ENCODE results near the gene TBC1D26.
A peak's percentile ranks its signal among the peaks of the same experiment; 100 is the strongest.
"Not testable (repeated sequence)": the region's sequence is repeated elsewhere in the genome, so short reads cannot be mapped to it uniquely, and the experiment has no call there.

Gene TBC1D26

DNA sequence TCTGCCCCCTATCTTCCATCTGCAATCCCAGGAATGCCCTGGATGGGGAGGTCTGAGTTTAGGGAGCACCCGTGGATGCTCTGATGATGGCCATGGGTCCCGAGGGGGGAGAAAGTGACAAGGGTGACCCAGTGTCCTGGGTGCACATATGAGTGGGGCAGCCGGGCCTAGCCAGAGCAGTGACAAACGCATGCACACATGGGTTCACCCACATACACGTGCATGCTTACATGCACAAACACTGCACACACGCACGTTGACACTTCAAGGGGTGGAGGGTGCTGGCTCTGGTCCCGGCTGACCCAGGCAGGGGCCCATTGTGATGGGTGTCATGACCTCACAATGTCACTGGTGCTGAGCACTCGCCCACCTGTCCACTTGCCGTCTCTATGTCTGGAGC, at the start of gene TBC1D26:
Gene TBC1D26, plus strand, starts transcription at position 384 of the 400 bp plus-strand sequence. CDS start 3,066 bp downstream, outside the sequence.
- not testable (repeated sequence) for DNase-seq (ENCODE audit: low read depth)

DNA sequence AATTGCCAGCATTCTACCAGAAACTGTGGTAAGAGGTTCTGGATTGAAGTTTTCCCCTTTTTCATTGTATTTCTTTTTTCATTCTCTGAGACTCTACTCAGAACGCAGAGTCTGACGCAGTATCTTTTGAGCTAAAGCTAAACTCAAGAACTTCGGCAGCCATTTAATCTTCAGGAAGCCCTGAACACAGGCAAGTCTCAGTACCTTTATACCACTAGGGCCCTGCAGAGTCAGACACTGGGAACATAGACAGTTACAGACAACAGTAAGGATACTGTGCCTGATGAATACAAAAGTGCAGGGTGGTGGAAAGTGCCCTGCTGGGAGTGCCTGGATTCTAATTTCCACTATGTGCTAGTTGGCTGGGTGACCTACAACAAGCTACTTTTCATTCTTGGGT, 48.9 kb upstream of the TBC1D26 start:
- not testable (repeated sequence) for DNase-seq (ENCODE audit: low read depth)

DNA sequence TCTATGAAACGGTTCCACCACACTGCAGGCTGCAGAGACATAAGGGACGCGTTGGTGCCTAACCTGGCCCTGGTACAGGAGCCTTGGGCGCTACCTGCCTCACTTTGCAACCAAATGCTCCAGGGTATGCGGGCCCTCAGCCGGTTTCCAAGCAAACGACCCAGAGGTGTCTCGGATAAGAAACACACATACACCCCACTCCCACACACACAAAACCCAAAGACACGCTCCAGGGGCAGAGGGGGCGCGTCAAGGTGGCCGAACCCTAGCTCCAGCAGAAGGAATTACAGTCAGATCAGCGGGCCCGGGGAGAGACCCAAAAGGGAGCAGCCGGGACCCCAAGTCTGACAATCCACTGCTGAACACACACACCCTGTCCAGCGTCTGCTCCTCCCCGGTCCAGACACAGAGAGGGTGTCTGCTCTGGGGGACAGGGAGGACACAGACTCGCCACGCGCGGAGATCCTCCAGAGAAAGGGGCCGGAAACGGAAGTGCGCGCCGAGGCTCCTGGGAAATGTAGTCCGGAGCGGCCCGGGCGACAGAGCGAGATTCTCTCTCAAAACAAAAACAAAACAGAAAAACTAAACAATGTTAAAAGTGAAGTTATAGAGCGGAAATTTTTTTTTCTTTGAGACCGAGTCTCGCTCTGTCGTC, 48.1 kb upstream of the TBC1D26 start, which contains the start of gene TRIM16:
Gene TRIM16, minus strand, starts transcription at position 488 of the 655 bp plus-strand sequence. CDS start 32,702 bp downstream, outside the sequence.
- peak; percentile 47 for DNase-seq (ENCODE audit: low read depth)

DNA sequence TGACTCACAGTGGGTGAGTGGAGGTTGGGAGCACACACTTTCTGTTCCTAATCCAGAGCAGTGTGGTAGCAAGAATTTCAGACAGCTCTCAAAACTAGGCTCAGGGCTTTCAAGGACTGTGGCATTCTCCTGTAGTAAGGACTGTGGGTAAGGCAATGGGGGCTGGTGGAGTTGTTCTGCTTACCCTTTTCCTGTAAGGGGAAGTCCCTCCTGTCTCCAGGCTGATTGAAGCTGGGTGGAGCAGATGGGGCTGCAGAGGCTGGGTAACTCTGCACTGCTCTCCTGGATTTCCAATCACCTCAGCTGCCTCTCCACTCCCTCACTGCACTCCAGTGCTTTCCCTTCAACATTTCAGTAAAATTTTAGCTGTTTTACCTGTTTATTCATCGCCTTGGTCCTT, 44.6 kb upstream of the TBC1D26 start:
- DNase-seq (ENCODE audit: low read depth), result not testable (repeated sequence)

DNA sequence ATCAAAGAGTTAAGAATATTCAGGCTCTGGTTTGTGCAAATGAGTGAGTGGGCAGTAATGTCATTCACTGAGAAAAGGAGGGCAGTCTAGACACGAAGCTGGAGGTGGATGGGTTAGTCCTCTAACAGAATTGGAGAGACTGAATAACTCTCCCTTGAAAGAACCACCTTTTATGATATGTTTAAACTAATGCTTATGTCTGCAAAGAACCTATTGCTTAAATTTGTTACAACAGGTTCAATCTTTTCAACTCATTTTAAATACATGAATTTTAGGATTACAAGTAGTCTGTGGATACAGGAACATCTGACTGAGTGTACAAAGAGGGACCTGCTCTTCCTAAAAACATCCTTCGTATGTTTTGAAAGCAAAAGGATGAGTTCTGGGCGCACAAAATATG, 33.1 kb upstream of the TBC1D26 start:
- DNase-seq (ENCODE audit: low read depth), result not testable (repeated sequence)

DNA sequence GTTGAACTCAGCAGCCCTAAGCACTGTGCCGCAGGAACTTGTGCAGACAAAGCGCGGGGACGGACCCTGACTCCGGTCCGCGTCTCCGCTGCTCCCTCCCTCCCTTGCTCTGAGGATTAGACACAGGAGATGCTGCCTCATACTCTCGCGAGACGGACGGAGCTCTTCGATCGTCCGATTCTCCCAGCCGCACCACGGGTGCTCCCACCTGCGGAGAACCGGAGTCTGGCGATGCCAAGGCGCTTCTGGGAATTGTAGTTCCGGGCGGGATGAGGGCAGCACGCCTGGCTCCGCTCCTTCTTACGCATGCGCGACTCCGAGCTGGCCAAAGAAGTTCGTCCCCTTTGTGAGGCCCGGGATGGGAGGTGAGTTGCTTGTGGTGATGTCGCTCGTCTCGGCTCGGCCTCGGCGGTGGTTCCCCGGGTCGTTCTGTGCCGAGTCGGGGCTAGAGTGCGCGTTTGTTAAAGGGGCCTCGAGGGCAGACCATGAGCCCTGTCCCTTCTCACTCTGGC, 32.6 kb upstream of the TBC1D26 start, which contains the start of gene ZNF286A:
Gene ZNF286A, plus strand, starts transcription at position 340 of the 512 bp plus-strand sequence. CDS start 578 bp downstream, outside the sequence.
- DNase-seq (ENCODE audit: low read depth), result peak; percentile 99

DNA sequence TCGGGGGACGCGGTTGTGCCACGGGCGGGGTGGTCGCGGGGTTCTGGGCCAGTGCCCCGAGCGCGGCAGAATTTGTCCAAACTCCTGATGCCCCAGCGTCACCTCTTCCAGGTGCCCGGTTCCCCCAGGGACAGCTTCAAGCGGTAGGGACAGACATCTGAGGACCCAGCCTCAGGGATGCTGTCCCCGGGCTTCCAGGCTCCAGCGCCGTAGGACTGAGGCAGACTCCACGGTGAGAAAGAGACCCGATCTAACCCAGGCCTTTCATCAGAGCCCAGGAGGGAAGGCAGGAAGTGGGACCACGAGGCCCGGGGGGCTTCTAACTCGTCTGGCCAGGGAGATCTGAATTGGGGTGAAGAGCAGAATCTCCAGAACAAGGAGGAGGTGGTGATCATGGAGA, 32.1 kb upstream of the TBC1D26 start:
- not testable (repeated sequence) for DNase-seq (ENCODE audit: low read depth)

DNA sequence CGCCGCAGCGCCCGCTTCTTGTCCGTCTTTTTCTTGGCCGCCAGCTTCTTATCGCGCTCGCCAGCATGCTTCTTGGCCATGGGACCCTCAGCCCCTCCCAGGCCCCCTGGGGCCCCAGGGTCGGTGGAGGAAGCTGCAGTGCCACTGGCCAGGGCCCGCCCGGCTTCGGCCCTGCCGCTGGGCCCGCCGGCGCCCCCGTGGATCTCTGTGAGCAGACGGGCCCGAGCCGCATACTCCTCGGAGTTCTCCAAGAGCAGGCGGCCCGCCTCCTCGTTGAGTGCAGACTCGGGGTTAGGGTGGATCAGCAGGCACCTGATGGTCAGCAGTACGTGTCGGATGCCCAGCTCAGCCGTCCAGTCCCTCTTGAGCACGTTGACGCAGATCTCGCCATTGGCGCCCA, 27.8 kb upstream of the TBC1D26 start:
- not testable (repeated sequence) for DNase-seq (ENCODE audit: low read depth)

DNA sequence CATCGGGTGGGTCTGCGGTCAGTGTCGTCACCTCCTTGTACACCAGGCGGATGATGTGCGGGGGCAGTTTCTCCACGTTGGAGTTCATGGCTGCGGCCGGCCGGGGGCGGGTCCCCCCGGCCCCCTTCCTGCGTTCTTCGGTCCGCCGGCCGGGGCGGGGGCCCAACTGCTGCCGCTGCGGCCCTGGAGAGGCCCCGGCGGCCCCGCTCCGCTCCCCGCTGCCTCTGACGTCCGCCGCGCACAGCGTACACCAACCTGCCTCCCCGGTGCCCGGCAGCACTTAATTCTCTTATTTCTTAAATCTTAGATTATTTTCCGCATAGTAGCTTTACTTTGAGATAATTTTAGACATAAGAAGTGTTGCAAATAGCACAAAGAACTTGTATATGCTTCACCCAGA, 27.3 kb upstream of the TBC1D26 start:
- not testable (repeated sequence) for DNase-seq (ENCODE audit: low read depth)

DNA sequence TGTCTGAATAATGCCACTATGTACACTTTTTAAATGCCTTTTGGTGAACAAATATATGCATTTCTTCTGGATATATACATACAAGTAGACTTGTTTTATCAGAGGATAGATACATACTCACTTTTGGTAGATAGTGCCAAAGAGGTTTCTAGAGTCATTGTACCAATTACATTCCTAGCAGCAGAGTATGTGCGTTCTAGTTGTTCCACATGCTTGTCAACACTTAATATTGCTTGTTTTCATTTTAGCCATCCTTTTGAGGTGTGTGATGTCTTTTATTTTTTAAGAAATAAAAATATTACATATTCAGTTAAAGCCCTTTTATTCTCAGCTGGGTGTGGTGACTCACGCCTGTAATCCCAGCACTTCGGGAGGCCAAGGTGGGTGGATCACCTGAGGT, 23.2 kb upstream of the TBC1D26 start:
- DNase-seq (ENCODE audit: low read depth), result not testable (repeated sequence)

DNA sequence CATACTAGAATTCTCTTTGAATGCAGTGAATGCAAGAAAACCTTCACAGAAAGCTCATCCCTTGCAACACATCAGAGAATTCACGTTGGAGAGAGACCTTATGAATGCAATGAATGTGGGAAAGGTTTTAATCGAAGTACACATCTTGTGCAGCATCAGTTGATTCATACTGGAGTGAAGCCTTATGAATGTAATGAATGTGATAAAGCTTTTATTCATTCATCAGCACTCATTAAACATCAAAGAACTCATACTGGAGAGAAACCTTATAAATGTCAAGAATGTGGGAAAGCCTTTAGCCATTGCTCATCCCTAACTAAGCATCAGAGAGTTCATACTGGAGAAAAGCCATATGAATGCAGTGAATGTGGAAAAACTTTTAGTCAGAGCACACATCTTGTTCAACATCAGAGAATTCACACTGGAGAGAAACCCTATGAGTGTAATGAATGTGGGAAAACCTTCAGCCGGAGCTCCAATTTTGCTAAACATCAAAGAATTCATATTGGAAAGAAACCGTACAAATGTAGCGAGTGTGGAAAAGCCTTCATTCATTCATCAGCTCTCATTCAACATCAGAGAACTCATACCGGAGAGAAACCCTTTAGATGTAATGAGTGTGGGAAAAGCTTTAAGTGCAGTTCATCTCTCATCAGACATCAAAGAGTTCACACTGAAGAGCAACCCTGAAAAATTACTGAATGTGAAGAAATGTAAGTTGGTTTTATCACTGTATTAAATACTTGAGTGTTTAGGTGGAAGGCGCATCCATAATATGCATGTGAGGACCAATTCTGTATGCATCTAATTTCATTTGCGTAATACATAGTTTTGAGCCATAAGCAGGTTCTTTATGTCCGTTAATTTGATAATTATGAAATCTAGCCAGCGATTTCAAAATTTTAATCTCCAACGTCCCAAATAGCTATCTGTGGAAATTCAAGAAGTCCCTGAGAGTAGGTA, 15.2 kb upstream of the TBC1D26 start:
- DNase-seq (ENCODE audit: low read depth), result not testable (repeated sequence)

DNA sequence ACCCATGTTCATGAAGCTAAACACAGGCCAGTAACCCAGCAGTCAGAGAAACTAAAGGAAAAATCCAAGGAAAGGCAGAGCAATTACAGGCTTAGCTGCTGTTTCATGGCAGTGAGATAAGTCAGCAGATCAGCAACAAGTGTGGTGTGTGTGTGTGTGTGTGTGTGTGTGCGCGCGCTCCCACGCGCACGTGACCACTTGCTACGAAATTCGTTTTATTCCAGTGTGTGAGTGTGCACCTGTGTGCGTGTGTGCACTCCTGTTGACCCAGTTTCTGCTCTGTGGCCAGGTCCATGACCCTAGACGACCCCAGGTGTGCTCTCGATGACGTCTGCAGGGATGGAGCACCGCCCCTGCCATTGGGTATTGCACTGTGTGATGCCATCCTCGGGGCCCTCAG, 1.5 kb upstream of the TBC1D26 start:
- not testable (repeated sequence) for DNase-seq (ENCODE audit: low read depth)

DNA sequence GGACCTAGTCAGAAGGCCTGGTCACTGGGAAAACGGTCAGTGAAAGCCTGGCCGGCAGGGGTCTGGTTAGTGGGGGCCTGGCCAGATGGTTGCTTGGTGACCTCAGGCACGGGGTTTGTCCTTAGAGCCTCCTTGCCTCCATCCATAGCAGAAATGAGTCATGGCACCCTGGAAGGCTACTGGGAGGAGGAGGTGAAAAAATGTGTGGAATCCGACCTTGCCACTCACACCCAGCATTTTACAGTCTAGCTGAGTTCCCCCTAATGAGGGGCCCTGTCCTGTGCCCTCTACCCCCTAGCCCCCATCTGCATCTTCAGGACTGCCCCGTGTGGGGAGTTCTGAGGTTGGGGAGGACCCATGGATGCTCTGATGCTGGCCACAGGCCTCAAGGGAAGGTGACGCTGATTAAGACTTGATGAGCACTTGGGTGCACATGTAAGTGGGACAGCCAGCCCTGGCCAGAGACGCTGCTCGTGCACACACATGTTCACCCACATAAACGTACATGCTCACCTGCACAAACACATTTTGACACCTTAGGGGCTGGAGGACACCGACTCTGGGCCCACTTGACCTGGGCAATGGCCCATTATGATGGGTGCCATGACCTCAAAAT, 1.2 kb downstream of the TBC1D26 start:
- DNase-seq (ENCODE audit: low read depth), result not testable (repeated sequence)

DNA sequence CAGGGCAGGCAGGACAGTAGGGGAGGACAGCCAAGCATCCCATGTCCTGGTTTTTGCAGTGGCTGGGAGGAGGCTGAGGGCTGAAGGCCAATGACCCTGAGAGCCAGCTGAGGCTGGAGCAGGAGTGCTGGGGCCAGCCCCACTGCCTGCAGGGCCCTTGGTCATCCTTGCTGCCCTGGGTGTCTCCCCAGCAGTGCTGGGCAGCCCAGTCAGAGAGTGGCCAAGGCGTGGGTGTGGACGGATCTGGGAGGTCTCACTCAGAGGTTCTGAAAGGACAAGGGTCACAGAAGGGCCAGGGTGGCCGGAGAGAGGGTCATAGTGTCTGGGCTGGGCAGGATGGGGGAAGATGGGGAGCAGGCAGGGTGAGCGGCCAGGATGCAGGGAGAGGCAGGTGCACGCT, 4.5 kb downstream of the TBC1D26 start:
- DNase-seq (ENCODE audit: low read depth), result not testable (repeated sequence)

DNA sequence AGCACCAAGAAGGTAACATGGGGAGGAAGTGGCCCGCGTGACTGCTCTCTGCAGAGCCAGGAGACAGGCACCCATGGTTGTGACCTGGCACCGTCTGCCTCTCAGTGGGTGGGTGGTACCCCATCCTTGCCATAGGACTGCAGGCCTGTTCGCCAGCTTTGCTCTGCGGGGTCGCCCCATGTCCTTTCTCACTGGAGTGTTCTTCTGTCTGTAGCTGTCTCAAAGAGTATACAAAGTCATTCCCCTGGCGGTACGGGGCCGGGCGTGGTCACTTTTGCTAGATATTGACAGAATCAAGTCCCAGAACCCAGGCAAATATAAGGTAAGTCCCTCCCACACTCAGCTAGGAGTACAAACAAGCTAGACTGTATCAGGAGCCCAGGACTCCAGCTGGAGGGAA, 6.0 kb downstream of the TBC1D26 start:
- no peak for DNase-seq (ENCODE audit: low read depth)

DNA sequence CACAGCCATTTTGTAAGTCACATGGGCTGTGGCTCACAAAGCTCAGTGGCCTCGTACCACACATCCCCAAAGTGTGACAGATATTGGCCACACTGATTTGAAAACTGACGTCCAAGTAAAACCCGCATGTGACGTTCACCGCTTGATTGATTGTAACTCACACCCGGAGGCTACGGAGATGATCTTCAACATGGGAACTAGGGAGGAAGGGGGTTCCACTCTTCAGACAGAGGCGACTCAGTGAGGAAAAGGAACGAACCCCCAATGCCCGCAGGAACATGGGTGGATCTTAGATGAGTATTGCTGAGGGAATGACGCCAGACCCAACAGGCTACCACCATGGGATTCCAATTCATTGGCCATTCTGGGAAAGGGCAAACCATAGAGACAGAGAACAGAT, 7.2 kb downstream of the TBC1D26 start:
- DNase-seq (ENCODE audit: low read depth), result not testable (repeated sequence)

DNA sequence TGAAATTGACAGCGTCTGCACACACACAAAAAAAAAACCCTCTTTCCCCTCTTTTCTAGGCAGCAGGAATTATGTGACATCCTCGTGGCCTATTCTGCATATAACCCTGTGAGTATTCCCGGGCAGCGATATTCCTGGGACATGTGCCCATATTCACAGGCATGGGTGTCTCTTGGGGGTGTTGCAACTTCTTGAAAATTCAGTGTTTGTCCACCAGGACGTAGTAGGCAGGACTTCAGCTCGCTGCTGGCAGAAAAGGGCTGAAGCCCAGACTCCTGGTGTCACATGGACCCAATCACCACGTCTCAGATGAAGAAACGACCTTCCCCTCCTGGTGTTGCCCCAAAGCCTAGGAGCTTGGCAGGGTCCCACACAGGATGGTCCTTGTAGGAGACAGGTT, 8.0 kb downstream of the TBC1D26 start:
- peak; percentile 10 for DNase-seq (ENCODE audit: low read depth)

DNA sequence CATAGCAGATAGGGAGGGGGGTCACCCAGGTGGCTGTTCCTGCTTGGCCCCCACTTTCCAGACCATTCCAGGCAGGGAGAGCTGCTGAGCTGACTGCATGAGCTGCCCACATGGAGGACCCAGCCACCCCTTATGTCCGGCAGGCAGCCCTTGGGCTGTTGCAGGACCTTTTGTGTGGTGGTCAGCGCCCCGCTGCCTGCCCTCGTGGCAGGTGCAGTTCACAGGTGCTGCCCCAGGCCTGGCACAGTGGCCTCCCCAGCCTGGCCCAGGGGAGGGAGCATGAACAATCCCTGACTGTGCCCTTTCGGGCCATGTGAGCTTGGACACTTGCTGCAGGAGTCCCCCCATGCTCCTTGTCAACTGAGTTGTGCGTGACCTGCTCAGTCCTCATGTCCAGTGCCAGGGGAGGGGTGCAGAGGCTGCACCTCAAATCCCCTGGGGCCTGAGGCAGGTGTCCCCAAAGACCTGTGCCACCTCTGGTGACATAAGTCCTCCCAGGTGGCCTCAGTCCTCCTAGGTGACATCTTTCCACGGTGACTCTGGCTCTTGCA, 8.6 kb downstream of the TBC1D26 start:
- no peak for DNase-seq (ENCODE audit: low read depth)

DNA sequence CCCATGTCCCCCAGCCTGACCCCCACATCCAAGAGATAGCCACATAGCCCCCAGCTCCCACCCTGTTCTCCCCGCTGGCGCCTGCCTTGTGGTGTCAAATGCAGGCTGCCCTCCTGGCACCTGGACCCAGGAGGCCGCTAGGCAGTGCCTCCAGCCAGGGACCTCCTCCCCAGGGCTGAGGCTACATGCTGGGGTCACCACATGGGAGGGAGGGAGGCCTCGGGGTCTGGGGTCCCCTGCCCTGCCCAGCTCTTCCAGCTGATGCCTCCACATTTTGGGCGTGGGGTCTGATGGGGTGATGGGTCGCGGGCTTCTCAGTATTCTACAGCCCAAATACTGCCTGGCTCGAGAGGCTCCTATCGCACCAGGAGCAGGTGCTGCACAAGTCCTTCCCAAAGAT, 9.5 kb downstream of the TBC1D26 start:
- no peak for DNase-seq (ENCODE audit: low read depth)

DNA sequence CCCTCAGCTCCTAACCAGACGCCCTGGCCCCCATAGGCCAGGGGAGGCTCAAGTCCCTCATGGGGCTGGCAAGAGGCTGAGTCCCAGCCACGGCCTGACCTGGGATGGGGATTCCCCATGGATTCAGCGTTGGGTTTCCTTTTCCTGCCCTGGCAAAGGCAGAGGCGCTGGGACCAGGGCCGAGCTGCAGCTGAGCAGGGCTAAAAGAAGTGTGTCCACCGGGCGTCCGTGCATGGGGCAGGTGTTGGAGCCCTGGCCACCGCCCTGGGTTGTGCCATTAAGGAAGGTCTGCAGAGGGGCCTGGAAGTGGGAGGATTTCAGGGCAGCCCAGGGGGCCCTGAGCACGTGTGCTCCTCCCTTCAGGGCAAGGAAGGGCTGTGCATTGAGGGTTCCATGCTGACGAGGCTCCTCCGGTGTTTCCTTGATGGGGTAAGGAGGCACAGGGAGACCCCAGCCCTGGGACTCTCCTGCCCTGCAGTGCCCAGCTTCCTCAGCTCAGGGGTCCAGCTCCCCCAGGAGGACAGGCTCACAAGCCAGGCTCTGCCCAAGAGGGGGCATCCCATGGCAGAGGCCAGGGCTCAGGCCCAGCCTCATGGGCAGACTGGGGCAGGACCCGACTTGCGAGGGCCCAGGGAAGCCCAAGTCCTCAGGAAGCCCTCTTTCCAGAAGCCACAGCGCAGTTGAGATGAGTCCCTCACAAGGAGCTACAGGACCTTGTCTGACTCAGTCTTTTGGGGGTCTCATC, 10.1 kb downstream of the TBC1D26 start:
- DNase-seq (ENCODE audit: low read depth), result no peak

DNA sequence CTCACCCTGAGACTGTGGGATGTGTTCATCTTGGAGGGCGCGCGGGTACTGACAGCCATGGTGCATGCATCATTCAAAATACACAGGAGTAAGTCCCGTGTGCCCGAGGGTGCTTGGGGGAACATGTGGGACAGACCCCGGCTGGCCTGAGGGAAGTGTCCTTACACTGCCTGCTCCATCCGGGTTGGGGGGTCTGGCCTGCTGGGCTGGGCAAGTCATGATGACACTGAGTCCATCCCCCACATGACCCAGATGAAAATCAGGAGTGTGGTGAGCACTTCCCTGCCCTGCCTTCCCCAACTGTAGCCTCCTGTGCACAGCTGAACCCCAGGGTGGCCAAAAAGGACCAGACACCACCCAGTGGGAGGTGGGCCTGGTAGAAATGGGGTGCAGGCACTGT, 10.8 kb downstream of the TBC1D26 start:
- DNase-seq (ENCODE audit: low read depth), result no peak
